Measurements from ENCODE around the gene APOD. TPM values are rescaled to one million over a fixed set of nuclear protein-coding genes. Genes with fewer than 3 reads are reported as not detected.
"Not testable (repeated sequence)": the region's sequence is repeated elsewhere in the genome, so short reads cannot be mapped to it uniquely, and the experiment has no call there.

APOD gene
- total RNA-seq, 2 experiments from 2014 or later, result not detected

DNA sequence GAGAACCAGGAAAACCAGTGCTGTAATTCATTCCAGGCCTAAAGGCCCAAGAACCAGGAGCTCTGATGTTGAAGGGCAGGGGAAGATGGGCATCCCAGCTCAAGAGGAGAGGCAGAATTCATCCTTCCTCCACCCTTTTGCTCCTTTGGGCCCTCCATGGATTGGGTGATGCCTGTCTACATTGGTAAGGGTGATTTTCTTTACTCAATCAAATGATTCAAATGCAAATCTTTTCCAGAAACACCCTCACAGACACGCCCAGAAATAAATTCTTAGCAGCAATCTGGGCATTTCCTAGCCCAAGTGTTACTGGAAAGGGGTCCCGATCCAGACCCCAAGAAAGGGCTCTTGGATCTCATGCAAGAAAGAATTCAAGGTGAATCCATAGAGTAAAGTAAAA, 17.6 kb upstream of the APOD start:
- H3K27me3 Mint-ChIP-seq, result no peaks in the 10 kb centered on the region
- H3K4me3 Mint-ChIP-seq, result no peak overlapping the region
- peaks cover 8% of the 10 kb centered on the region for H3K9me3 Mint-ChIP-seq
- H3K27ac Mint-ChIP-seq, result no peak overlapping the region
- H3K36me3 Mint-ChIP-seq, result peaks cover 2% of the 10 kb centered on the region
- H3K4me1 Mint-ChIP-seq, result no peaks in the 10 kb centered on the region
- no peak for DNase-seq

DNA sequence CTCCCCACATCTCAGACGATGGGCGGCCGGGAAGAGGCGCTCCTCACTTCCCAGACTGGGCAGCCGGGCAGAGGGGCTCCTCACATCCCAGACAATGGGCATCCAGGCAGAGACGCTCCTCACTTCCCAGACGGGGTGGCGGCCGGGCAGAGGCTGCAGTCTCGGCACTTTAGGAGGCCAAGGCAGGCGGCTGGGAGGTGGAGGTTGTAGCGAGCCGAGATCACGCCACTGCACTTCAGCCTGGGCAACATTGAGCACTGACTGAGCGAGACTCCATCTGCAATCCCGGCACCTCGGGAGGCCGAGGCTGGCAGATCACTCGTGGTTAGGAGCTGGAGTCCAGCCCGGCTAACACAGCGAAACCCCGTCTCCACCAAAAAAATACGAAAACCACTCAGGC, 16.2 kb upstream of the APOD start:
- not testable (repeated sequence) for H3K4me3 Mint-ChIP-seq, DNase-seq, H3K9me3 Mint-ChIP-seq, H3K27ac Mint-ChIP-seq, H3K27me3 Mint-ChIP-seq, H3K4me1 Mint-ChIP-seq, H3K36me3 Mint-ChIP-seq

DNA sequence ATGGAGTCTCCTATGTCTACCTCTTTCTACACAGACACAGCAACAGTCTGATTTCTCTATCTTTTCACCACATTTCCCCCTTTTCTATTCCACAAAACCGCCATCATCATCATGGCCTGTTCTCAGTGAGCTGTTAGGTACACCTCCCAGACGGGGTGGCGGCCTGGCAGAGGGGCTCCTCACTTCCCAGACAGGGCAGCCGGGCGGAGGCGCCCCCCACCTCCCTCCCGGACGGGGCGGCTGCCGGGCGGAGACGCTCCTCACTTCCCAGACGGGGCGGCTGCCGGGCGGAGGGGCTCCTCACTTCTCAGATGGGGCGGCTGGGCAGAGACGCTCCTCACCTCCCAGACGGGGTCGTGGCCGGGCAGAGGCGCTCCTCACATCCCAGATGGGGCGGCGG, 15.8 kb upstream of the APOD start:
- H3K4me3 Mint-ChIP-seq, H3K9me3 Mint-ChIP-seq, H3K27me3 Mint-ChIP-seq, H3K4me1 Mint-ChIP-seq, DNase-seq, H3K27ac Mint-ChIP-seq, H3K36me3 Mint-ChIP-seq: not testable (repeated sequence)

DNA sequence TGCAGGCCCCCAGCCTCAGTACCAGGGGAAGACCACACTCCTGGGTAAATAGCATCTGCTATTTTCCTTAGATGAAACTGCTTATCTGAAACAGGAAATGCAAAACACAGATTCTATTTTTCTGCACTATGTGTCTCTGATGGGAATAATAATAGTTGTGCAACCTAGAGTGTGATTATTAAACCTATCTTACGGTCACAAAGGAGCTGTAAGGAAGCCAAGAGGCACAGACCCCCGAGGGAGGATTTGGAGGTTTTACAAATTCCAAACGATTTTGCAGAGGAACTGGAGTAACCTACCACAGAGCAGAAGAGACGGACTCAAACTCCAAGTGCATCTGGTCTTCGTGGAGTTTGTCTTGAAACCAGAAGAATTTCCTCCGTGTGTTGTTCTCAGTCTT, 14.1 kb upstream of the APOD start:
- H3K27me3 Mint-ChIP-seq, result no peaks in the 10 kb centered on the region

DNA sequence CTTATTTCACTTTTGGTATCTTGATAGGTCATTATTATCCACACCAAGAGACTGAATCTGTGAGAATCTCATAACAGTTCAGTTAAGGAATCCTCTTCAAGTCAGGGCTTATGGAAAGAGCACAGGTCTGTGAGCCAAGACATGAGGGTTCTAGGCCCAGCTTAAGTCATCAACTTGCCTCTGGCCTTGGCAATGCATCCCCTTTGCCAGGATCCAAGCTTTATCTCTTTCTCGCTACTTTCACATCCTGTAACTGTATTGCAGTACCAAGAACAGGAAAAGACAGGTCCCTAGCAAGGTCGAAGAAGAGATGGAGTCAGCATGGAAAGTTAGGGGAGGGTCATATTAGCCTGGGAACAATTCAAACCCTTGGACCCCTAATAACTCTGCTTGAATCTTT, 13.5 kb upstream of the APOD start:
- no peak for DNase-seq
- Mint-ChIP-seq H3K27me3 (no peaks in the 10 kb centered on the region), H3K27ac (no peak overlapping the region), H3K9me3 (no peaks in the 10 kb centered on the region), H3K36me3 (no peaks in the 10 kb centered on the region), H3K4me3 (no peak overlapping the region), H3K4me1 (no peaks in the 10 kb centered on the region)

More for the DNA sequence above, 14.1 kb upstream of the APOD start:
- no peak overlapping the region for H3K27ac Mint-ChIP-seq
- no peaks in the 10 kb centered on the region for H3K4me1 Mint-ChIP-seq
- DNase-seq, result no peak
- no peaks in the 10 kb centered on the region for H3K36me3 Mint-ChIP-seq
- no peaks in the 10 kb centered on the region for H3K9me3 Mint-ChIP-seq
- no peak overlapping the region for H3K4me3 Mint-ChIP-seq

DNA sequence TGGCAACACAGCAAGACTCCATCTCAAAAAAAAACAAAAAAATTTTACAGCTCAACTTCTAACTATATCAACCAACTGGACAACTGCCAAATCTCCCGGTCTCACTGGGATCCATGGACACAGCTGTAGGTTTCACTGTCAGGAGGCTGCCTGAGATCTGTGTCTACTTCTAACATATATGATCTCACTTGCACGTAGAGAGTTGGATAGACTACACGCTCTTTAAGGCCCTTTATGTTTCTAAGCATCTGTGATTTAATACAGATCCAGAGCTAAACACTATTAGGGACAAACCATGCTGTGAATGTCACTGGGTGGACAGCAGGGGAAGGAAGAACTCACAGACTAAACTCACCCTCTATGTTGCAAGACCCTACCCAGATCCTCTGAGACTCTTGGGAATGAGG, 13.0 kb upstream of the APOD start:
- Mint-ChIP-seq H3K4me3 (no peak overlapping the region), H3K36me3 (no peaks in the 10 kb centered on the region)

DNA sequence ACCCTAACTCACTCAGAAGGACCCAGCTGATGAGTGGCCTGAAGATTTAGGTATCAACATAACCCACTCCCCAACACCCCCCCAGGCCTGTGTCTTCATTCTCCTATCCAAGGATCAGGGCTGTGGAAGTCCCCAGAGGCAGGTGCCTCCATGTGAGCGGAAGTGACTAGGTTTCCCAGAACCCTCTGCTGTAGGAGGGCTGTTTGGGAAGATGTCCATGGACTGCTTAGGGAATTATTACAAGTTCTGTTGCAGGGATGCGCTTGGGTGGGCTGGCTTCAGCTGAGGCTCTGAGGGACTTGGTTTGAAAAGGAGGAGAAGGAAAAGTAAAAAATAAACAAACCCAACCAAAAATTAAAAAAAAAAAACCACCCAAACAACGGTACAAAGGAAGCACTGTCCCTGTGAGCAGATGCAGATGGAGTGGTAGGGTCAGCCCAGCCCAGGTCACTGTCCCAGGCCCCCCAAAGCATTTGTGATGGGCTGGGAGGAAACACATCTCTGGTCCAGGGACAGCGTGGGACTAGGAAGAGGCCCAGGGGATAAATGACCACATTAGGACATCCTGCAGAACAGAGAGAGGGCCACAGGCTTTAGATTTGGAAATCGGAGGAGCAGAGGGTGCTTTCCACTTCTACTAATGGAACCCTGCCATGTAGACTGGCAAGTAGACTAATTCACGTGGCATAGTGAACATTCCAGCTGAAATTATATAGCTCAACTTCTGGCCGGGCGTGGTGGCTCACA, 12.2 kb upstream of the APOD start:
- no peak overlapping the region for H3K4me3 Mint-ChIP-seq
- no peak for DNase-seq

More for the DNA sequence above, 13.0 kb upstream of the APOD start:
- H3K27me3 Mint-ChIP-seq, result no peaks in the 10 kb centered on the region
- H3K27ac Mint-ChIP-seq, result no peak overlapping the region
- DNase-seq, result no peak
- no peaks in the 10 kb centered on the region for H3K9me3 Mint-ChIP-seq
- H3K4me1 Mint-ChIP-seq, result no peaks in the 10 kb centered on the region

DNA sequence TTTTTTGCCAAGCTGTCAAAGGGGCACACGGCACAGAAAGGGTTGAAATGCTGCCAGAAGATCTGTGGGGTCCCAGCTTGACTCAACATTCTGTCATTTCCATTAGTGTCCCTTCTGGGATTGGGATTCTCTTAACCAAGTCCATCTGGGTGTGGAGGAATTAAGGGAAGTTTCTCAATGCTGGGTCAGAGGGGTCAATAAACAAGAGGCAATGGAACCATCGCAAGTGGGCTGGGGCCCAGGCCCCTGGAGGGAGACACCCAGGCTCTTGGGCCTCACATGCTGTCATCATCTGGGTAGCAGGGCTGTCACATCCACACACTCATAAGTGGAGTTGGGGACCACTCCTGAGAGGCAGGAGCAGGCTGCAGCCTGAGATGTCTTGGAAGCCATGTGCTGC, 8.1 kb upstream of the APOD start:
- Mint-ChIP-seq H3K36me3 (no peaks in the 10 kb centered on the region), H3K4me1 (no peaks in the 10 kb centered on the region), H3K27me3 (no peaks in the 10 kb centered on the region), H3K27ac (no peak overlapping the region), H3K9me3 (no peaks in the 10 kb centered on the region), H3K4me3 (no peak overlapping the region)
- no peak for DNase-seq

More for the DNA sequence above, 12.2 kb upstream of the APOD start:
- H3K27ac Mint-ChIP-seq, result no peak overlapping the region
- H3K27me3 Mint-ChIP-seq, result no peaks in the 10 kb centered on the region
- H3K9me3 Mint-ChIP-seq, result no peaks in the 10 kb centered on the region
- H3K4me1 Mint-ChIP-seq, result no peaks in the 10 kb centered on the region
- no peaks in the 10 kb centered on the region for H3K36me3 Mint-ChIP-seq

DNA sequence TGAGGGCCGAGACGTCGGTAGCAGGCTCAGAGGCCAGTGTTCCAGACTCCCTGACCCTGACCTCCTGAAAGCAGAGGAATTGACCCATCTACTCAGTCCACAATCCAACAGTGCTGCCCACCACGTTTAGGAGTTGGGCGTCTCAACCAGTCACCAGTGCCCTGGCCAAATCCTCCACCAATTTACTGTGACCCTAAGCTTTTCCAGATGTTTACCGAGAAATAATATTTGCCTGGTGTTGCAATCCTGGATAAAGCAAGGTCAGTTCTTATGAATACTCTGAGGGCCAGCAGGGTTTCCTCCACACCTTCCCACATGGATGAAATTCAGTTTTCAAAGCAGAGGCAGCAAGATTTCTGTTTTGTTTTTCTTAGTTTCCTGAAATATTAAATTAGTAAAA, 7.5 kb upstream of the APOD start:
- DNase-seq, result no peak
- Mint-ChIP-seq H3K4me1 (no peaks in the 10 kb centered on the region), H3K4me3 (no peak overlapping the region), H3K27me3 (no peaks in the 10 kb centered on the region), H3K36me3 (peaks cover 2% of the 10 kb centered on the region), H3K27ac (no peak overlapping the region), H3K9me3 (no peaks in the 10 kb centered on the region)

DNA sequence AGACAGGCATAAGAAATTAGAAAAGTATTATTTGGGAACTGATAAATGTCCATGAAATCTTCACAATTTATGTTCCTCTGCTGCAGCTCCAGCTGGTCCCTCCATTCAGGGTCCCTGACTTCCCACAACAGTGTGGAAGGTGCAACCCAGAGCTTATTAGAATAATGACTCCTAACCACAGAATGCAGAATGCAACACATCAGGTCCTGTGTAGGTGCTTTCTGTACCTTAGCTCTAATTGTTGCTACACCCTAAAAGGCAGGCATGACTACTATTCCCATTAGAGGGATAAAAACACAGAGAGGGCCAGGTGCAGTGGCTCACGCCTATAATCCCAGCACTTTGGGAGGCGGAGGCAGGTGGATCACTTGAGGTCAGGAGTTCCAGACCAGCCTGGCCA, 6.6 kb upstream of the APOD start:
- H3K4me1 Mint-ChIP-seq, DNase-seq, H3K9me3 Mint-ChIP-seq, H3K27me3 Mint-ChIP-seq, H3K4me3 Mint-ChIP-seq, H3K27ac Mint-ChIP-seq, H3K36me3 Mint-ChIP-seq: not testable (repeated sequence)

DNA sequence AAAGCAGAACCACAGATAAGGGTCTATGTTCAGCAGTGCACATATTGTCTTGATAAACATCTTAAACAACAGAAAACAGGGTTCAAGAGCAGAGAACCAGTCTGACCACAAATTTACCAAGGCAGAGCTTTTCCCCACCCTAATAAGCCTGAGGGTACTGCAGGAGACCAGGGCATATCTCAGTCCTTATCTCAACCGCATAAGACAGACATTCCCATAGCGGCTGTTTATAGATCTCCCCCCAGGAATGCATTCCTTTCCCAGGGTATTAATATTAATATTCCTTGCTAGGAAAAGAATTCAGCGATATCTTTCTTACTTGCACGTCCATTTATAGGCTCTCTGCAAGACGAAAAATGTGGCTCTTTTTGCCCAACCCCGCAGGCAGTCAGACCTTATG, 6.1 kb upstream of the APOD start:
- H3K27me3 Mint-ChIP-seq, H3K4me3 Mint-ChIP-seq, H3K4me1 Mint-ChIP-seq, DNase-seq, H3K27ac Mint-ChIP-seq, H3K9me3 Mint-ChIP-seq, H3K36me3 Mint-ChIP-seq: not testable (repeated sequence)

DNA sequence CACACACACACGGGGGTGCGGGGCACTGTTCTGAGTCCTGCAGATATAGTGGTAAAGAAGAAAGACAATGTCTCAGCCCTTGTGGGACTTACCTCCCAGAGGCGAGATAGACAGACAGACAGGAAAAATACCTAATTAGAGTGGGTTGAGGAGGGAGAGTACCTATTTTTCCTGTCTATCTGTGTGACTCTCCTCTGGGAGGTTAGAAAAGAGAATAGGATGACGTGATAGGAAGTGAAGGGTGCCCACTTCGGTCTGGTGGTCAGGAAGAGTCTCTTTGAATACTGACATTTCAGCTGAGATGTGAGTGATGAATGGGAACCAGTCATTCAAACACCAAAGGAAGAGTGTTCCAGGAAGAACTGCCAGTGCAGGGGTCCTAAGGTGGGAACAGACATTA, 4.1 kb upstream of the APOD start:
- H3K9me3 Mint-ChIP-seq, result no peaks in the 10 kb centered on the region
- H3K4me3 Mint-ChIP-seq, result no peak overlapping the region
- H3K36me3 Mint-ChIP-seq, result peaks cover 2% of the 10 kb centered on the region
- peaks cover 6% of the 10 kb centered on the region for H3K27me3 Mint-ChIP-seq
- H3K4me1 Mint-ChIP-seq, result peaks cover 8% of the 10 kb centered on the region
- peak; percentile 18 for DNase-seq
- H3K27ac Mint-ChIP-seq, result no peak overlapping the region

DNA sequence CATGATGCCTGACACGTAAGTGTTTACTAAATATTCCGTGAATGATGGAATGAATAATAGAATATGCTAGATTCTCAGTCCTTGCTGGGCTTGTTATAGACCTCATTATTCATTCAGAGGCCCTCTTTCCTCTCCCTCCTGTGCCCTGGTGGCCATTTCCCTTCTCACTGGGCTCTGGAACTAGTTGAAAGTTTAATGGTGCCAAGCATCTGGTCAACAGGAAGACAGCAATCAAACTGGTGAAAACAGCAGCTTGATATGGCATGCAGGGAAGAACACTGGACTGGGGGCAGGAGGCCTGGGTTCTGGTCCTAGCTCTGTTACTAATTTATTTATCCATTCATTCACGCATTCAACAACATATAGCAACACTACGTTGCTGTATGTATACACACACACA, 3.7 kb upstream of the APOD start:
- peaks cover 8% of the 10 kb centered on the region for H3K4me1 Mint-ChIP-seq
- H3K36me3 Mint-ChIP-seq, result peaks cover 2% of the 10 kb centered on the region
- no peaks in the 10 kb centered on the region for H3K9me3 Mint-ChIP-seq
- H3K27me3 Mint-ChIP-seq, result peaks cover 6% of the 10 kb centered on the region
- H3K27ac Mint-ChIP-seq, result no peak overlapping the region
- no peak overlapping the region for H3K4me3 Mint-ChIP-seq
- DNase-seq, result no peak

DNA sequence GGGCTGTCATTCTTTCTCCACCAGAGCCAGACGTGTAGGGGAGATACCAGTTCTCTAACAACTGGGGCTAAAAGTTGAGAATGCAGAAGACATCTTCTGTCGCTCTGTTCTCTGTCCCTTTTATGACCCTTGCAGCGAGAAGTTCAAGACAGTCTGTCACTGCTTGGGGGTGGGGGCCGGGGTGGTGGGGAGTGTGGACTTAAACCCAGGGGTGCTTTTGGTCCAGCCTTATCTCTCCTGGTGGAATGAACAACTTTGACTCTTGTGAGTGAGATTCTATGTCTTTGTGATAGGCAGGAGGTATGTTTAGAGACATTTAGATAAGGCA, 767 bp upstream of the APOD start:
- no peak for DNase-seq
- Mint-ChIP-seq H3K4me1 (peaks cover 14% of the 10 kb centered on the region), H3K36me3 (peaks cover 2% of the 10 kb centered on the region), H3K27me3 (peaks cover 6% of the 10 kb centered on the region), H3K27ac (no peak overlapping the region), H3K9me3 (no peaks in the 10 kb centered on the region), H3K4me3 (no peak overlapping the region)

DNA sequence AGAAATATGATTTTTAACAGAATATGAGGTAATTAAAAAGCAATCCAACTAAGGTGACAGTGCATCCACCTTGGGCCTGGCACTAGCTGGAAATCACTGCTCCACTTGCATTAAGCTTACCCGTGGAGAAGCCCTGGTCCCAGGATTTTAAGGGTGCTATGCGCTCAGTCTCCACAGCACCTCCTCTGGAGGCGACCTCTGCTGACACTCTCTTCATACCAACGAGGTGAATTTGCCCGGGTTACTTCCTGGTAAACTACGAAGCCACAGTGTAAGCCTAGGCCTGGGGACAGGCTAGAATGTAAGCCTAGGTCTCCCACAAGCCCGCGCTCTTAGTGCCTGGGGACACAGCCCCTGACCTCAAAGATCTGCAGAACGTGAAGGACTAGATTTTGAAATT, 793 bp downstream of the APOD start:
- Mint-ChIP-seq H3K9me3 (no peaks in the 10 kb centered on the region), H3K27me3 (peaks cover 6% of the 10 kb centered on the region), H3K27ac (no peak overlapping the region), H3K4me3 (no peak overlapping the region), H3K4me1 (peaks cover 17% of the 10 kb centered on the region), H3K36me3 (peaks cover 2% of the 10 kb centered on the region)
- DNase-seq, result no peak

DNA sequence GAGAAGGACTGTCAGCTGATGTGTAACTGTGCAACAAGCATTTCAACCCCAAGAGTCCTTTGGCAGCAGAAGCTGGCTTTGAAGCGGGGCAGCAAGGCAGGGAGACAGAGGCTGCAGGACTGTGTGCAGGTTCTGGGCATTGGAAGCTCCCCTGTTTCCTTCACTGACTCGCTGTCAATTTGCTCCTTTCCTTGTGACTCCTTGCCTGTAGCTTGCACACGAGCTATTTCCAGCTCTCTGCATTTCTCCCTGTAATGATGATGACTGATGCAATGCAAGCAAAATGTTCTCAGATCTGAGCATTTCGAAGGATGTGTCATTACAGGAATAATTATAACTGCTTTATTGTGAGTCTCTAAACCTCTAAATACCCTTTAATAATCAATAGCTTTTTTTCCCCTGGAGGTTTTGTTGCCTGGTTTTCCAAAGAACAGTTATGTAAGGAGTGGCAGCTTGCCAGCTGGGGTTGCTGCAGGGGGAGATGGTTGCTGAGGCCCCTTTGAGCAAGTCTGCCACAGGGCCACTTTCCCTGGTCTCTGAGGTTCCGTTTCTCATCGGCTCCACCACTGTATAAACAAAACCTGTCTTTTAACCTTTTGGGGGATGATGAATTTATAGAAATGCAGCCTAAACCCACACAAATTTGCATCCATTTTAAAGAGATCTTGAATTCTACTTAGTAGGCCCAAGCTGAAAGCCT, 2.8 kb downstream of the APOD start:
- peaks cover 17% of the 10 kb centered on the region for H3K4me1 Mint-ChIP-seq
- H3K36me3 Mint-ChIP-seq, result no peaks in the 10 kb centered on the region
- peaks cover 6% of the 10 kb centered on the region for H3K27me3 Mint-ChIP-seq
- no peaks in the 10 kb centered on the region for H3K9me3 Mint-ChIP-seq
- DNase-seq, result no peak
- no peak overlapping the region for H3K4me3 Mint-ChIP-seq
- H3K27ac Mint-ChIP-seq, result no peak overlapping the region

Data from activated naive CD8-positive, alpha-beta T cell treated with anti-CD3 and anti-CD28 coated beads for 36 hours (primary cell).